ENCODE results near the gene TRIM8. TPM values are rescaled to one million over a fixed set of nuclear protein-coding genes. Genes with fewer than 3 reads are reported as not detected.

Gene TRIM8
- total RNA-seq, 1 experiment from 2014 or later: 36.3 TPM

Other genes starting within 250 kb of the TRIM8 start
- gene NFKB2, start 248.8 kb upstream of the TRIM8 start, total RNA-seq (2021): 24.6 to 28.0 TPM (median 27.6 TPM) in 3 replicates
- 10.2 to 12.5 TPM (median 10.4 TPM) in 3 replicates for gene PSD, start 225.7 kb upstream of the TRIM8 start, total RNA-seq (2021)
- gene FBXL15, start 223.6 kb upstream of the TRIM8 start, total RNA-seq (2021): 21.6 to 24.6 TPM (median 23.2 TPM) in 3 replicates
- gene CUEDC2, start 211.9 kb upstream of the TRIM8 start, total RNA-seq (2021): 40.2 to 69.0 TPM (median 65.8 TPM) in 3 replicates
- 0.57 to 0.96 TPM (median 0.87 TPM) in 3 replicates for gene C10orf95, start 192.9 kb upstream of the TRIM8 start, total RNA-seq (2021)
- gene ACTR1A, start 141.8 kb upstream of the TRIM8 start, total RNA-seq (2021): 93.3 to 94.6 TPM (median 93.6 TPM) in 3 replicates
- 11.6 to 13.1 TPM (median 12.8 TPM) in 3 replicates for gene SUFU, start 140.5 kb upstream of the TRIM8 start, total RNA-seq (2021)
- 13.3 to 16.1 TPM (median 15.6 TPM) in 3 replicates for gene ARL3, start 69.9 kb downstream of the TRIM8 start, total RNA-seq (2021)
- gene SFXN2, start 70.2 kb downstream of the TRIM8 start, total RNA-seq (2021): 15.7 to 21.2 TPM (median 15.9 TPM) in 3 replicates
- gene WBP1L, start 99.5 kb downstream of the TRIM8 start, total RNA-seq (2021): 25.9 to 26.8 TPM (median 26.4 TPM) in 3 replicates
- gene CYP17A1, start 192.9 kb downstream of the TRIM8 start, total RNA-seq (2021): 2.1 to 4.2 TPM (median 3.0 TPM) in 3 replicates
- gene BORCS7, start 209.8 kb downstream of the TRIM8 start, total RNA-seq (2021): 2.8 to 3.9 TPM (median 3.3 TPM) in 3 replicates
- 8.8 to 10.4 TPM (median 9.3 TPM) in 3 replicates for gene AS3MT, start 225.0 kb downstream of the TRIM8 start, total RNA-seq (2021)

Data from WTC11 (cell line).